ENCODE measurements around the gene ZNF438.

DNA sequence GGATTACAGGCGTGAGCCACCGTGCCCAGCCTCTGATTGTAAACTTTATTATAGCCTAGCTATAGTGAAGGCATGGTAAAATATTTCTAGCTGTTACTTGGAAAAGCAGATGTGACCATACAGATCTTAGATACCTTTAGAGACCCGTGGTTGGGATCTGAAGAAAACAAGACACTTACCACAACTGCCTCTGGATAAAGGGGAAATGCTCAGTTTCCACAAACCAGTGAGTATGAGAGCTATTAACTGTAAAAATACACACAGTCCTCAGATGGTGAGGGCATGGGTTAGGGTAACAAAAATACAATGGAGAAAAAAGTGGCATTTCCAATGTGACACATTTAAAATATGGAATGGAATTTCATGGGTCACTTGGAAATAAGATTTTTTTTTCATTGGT lies 63.0 kb downstream of the ZNF438 start:
- no peak for TF ChIP-seq KAT2A (conservative IDR thresholded peaks at IDR 0.05; ENCODE audit: control insufficient read depth, low read depth, low read length)
- no peak for TF ChIP-seq NRF1 (conservative IDR thresholded peaks at IDR 0.05; ENCODE audit: low read depth, low read length)
- TF ChIP-seq, protein P1, sequence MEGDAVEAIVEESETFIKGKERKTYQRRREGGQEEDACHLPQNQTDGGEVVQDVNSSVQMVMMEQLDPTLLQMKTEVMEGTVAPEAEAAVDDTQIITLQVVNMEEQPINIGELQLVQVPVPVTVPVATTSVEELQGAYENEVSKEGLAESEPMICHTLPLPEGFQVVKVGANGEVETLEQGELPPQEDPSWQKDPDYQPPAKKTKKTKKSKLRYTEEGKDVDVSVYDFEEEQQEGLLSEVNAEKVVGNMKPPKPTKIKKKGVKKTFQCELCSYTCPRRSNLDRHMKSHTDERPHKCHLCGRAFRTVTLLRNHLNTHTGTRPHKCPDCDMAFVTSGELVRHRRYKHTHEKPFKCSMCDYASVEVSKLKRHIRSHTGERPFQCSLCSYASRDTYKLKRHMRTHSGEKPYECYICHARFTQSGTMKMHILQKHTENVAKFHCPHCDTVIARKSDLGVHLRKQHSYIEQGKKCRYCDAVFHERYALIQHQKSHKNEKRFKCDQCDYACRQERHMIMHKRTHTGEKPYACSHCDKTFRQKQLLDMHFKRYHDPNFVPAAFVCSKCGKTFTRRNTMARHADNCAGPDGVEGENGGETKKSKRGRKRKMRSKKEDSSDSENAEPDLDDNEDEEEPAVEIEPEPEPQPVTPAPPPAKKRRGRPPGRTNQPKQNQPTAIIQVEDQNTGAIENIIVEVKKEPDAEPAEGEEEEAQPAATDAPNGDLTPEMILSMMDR (IDR thresholded peaks at IDR 0.05 in 2 of 3, conservative IDR thresholded peaks at IDR 0.05 in 1 of 3; ENCODE audit: control insufficient read depth in 2 of 3, extremely low read depth in 1 of 3, insufficient read depth in 1 of 3, low read depth in 3 of 3, low read length in 3 of 3) = no peak
- TF ChIP-seq, protein P2, sequence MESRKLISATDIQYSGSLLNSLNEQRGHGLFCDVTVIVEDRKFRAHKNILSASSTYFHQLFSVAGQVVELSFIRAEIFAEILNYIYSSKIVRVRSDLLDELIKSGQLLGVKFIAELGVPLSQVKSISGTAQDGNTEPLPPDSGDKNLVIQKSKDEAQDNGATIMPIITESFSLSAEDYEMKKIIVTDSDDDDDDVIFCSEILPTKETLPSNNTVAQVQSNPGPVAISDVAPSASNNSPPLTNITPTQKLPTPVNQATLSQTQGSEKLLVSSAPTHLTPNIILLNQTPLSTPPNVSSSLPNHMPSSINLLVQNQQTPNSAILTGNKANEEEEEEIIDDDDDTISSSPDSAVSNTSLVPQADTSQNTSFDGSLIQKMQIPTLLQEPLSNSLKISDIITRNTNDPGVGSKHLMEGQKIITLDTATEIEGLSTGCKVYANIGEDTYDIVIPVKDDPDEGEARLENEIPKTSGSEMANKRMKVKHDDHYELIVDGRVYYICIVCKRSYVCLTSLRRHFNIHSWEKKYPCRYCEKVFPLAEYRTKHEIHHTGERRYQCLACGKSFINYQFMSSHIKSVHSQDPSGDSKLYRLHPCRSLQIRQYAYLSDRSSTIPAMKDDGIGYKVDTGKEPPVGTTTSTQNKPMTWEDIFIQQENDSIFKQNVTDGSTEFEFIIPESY (IDR thresholded peaks at IDR 0.05) = no peak
- TF ChIP-seq, protein P3, sequence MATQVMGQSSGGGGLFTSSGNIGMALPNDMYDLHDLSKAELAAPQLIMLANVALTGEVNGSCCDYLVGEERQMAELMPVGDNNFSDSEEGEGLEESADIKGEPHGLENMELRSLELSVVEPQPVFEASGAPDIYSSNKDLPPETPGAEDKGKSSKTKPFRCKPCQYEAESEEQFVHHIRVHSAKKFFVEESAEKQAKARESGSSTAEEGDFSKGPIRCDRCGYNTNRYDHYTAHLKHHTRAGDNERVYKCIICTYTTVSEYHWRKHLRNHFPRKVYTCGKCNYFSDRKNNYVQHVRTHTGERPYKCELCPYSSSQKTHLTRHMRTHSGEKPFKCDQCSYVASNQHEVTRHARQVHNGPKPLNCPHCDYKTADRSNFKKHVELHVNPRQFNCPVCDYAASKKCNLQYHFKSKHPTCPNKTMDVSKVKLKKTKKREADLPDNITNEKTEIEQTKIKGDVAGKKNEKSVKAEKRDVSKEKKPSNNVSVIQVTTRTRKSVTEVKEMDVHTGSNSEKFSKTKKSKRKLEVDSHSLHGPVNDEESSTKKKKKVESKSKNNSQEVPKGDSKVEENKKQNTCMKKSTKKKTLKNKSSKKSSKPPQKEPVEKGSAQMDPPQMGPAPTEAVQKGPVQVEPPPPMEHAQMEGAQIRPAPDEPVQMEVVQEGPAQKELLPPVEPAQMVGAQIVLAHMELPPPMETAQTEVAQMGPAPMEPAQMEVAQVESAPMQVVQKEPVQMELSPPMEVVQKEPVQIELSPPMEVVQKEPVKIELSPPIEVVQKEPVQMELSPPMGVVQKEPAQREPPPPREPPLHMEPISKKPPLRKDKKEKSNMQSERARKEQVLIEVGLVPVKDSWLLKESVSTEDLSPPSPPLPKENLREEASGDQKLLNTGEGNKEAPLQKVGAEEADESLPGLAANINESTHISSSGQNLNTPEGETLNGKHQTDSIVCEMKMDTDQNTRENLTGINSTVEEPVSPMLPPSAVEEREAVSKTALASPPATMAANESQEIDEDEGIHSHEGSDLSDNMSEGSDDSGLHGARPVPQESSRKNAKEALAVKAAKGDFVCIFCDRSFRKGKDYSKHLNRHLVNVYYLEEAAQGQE (IDR thresholded peaks at IDR 0.05; ENCODE audit: low read depth, low read length) = no peak
- no peak for TF ChIP-seq SRF (IDR thresholded peaks at IDR 0.05; ENCODE audit: low read depth in 2 of 2, low read length in 2 of 2)
- TF ChIP-seq EGR1 (IDR thresholded peaks at IDR 0.05; ENCODE audit: borderline replicate concordance in 1 of 2, low read depth in 2 of 2, low read length in 2 of 2) = no peak
- no peak for TF ChIP-seq PAX5 (IDR thresholded peaks at IDR 0.05; ENCODE audit: borderline replicate concordance, low read depth, low read length)
- no peak for TF ChIP-seq NR2C1 (IDR thresholded peaks at IDR 0.05)
- TF ChIP-seq, protein P4, sequence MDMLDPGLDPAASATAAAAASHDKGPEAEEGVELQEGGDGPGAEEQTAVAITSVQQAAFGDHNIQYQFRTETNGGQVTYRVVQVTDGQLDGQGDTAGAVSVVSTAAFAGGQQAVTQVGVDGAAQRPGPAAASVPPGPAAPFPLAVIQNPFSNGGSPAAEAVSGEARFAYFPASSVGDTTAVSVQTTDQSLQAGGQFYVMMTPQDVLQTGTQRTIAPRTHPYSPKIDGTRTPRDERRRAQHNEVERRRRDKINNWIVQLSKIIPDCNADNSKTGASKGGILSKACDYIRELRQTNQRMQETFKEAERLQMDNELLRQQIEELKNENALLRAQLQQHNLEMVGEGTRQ (IDR thresholded peaks at IDR 0.05; ENCODE audit: borderline replicate concordance, low read depth, low read length) = no peak
